ENCODE measurements around the gene PTGER1. TPM values are rescaled to one million over a fixed set of nuclear protein-coding genes. Genes with fewer than 3 reads are reported as not detected.
"Not testable (repeated sequence)": the region's sequence is repeated elsewhere in the genome, so short reads cannot be mapped to it uniquely, and the experiment has no call there.

Gene PTGER1
- total and polyA plus RNA-seq, 2 donors (not counting 3 experiments of a cell fraction or from before 2014, with no cell fraction given), result 0.21 to 0.40 TPM

GRCh38 chr19:14459703-14460102, 15.5 kb downstream of the PTGER1 start:
- dilution Hi-C loops (cut with MboI; ENCODE audit: extremely low pct_ligation_motif_present, low sequenced_read_pairs) (no loop called here), intact Hi-C loops (cut with micrococcal nuclease) (no loop called here)
- Histone ChIP-seq H3K79me2 (ENCODE audit: control insufficient read depth, insufficient read depth, low read length) (no peaks in the 10 kb centered on the region), H2AFZ (ENCODE audit: low read depth, low read length) (no peak overlapping the region), H3K27ac (ENCODE audit: insufficient read depth, low read depth, low read length) (no peak overlapping the region), H3K9ac (replicated peaks; ENCODE audit: extremely low read depth, insufficient read depth, low read length) (no peak overlapping the region), H3K4me2 (ENCODE audit: insufficient read depth, low read length) (no peak overlapping the region), H3K4me1 (ENCODE audit: control insufficient read depth, extremely low read depth, insufficient read depth, low read length) (no peaks in the 10 kb centered on the region), H3K9me3 (replicated peaks; ENCODE audit: control insufficient read depth, insufficient read depth, low read length) (no peaks in the 10 kb centered on the region), H3K36me3 (ENCODE audit: control insufficient read depth in 2 of 2, extremely low read depth in 1 of 2, insufficient read depth in 2 of 2, low read length in 2 of 2) (peaks cover 7 to 24% of the 10 kb centered on the region in 2 experiments), H3K9me1 (replicated peaks; ENCODE audit: control insufficient read depth, extremely low read depth, insufficient read depth, low read length) (no peaks in the 10 kb centered on the region), H3K4me3 (replicated peaks in 1 of 3; ENCODE audit: insufficient read depth in 1 of 3, low read depth in 1 of 3, low read length in 3 of 3) (no peak overlapping the region), H4K20me1 (replicated peaks; ENCODE audit: control insufficient read depth, extremely low read depth, insufficient read depth, low read length) (no peaks in the 10 kb centered on the region), H3K27me3 (ENCODE audit: control insufficient read depth in 2 of 2, insufficient read depth in 2 of 2, low read length in 2 of 2) (no peaks in the 10 kb centered on the region)
- no TSS peak for BruUV-seq (replicated peaks)
- ChIA-PET POLR2A (no interaction called here), CTCF (interaction anchor here (1.4 kb wide), 1 partner anchor 13 kb away, joined by 7 read pairs; no protein-coding TSS in a partner anchor)
- DNase-seq (ENCODE audit: low read depth, low spot score), result no peak
- TF ChIP-seq POLR2AphosphoS5 (IDR thresholded peaks at IDR 0.05; ENCODE audit: insufficient read depth, low read depth, low read length), result no peak
- no peak for TF ChIP-seq MYC (IDR thresholded peaks at IDR 0.05; ENCODE audit: low read depth, low read length)
- TF ChIP-seq, protein P1, sequence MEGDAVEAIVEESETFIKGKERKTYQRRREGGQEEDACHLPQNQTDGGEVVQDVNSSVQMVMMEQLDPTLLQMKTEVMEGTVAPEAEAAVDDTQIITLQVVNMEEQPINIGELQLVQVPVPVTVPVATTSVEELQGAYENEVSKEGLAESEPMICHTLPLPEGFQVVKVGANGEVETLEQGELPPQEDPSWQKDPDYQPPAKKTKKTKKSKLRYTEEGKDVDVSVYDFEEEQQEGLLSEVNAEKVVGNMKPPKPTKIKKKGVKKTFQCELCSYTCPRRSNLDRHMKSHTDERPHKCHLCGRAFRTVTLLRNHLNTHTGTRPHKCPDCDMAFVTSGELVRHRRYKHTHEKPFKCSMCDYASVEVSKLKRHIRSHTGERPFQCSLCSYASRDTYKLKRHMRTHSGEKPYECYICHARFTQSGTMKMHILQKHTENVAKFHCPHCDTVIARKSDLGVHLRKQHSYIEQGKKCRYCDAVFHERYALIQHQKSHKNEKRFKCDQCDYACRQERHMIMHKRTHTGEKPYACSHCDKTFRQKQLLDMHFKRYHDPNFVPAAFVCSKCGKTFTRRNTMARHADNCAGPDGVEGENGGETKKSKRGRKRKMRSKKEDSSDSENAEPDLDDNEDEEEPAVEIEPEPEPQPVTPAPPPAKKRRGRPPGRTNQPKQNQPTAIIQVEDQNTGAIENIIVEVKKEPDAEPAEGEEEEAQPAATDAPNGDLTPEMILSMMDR (IDR thresholded peaks at IDR 0.05; ENCODE audit: extremely low read depth in 1 of 2, insufficient read depth in 1 of 2, low read depth in 1 of 2, low read length in 2 of 2), result no peak
- no peak for TF ChIP-seq POLR2A (IDR thresholded peaks at IDR 0.05; ENCODE audit: low read depth, low read length)
- no peak for TF ChIP-seq FOS (IDR thresholded peaks at IDR 0.05; ENCODE audit: borderline replicate concordance, insufficient read depth, low read length)
- no peak for TF ChIP-seq EZH2 (IDR thresholded peaks at IDR 0.05; ENCODE audit: borderline replicate concordance, low read depth, low read length, severe bottlenecking)
- no peak for TF ChIP-seq GATA2 (IDR thresholded peaks at IDR 0.05; ENCODE audit: insufficient read depth, insufficient read length, low read depth, low read length)
- no peak for TF ChIP-seq JUN (IDR thresholded peaks at IDR 0.05; ENCODE audit: borderline replicate concordance, insufficient read depth, insufficient read length, low read depth)
- TF ChIP-seq, protein P2, sequence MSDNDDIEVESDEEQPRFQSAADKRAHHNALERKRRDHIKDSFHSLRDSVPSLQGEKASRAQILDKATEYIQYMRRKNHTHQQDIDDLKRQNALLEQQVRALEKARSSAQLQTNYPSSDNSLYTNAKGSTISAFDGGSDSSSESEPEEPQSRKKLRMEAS (IDR thresholded peaks at IDR 0.05; ENCODE audit: insufficient read depth, insufficient read length), result no peak
- FAIRE-seq, result no peak

GRCh38 chr19:14452303-14452702, 22.9 kb downstream of the PTGER1 start:
- POLR2A ChIA-PET; BruUV-seq (replicated peaks): not testable (repeated sequence)

More at GRCh38 chr19:14452303-14452702, 22.9 kb downstream of the PTGER1 start:
- H3K27ac ChIP-seq (ENCODE audit: insufficient read depth, low read depth, low read length); H3K9ac ChIP-seq (replicated peaks; ENCODE audit: extremely low read depth, insufficient read depth, low read length); H3K4me2 ChIP-seq (ENCODE audit: insufficient read depth, low read length); intact Hi-C loops (cut with micrococcal nuclease); FAIRE-seq; H3K79me2 ChIP-seq (ENCODE audit: control insufficient read depth, insufficient read depth, low read length); H3K27me3 ChIP-seq (ENCODE audit: control insufficient read depth in 2 of 2, insufficient read depth in 2 of 2, low read length in 2 of 2); H3K9me3 ChIP-seq (replicated peaks; ENCODE audit: control insufficient read depth, insufficient read depth, low read length); H3K9me1 ChIP-seq (replicated peaks; ENCODE audit: control insufficient read depth, extremely low read depth, insufficient read depth, low read length); dilution Hi-C loops (cut with MboI; ENCODE audit: extremely low pct_ligation_motif_present, low sequenced_read_pairs); H2AFZ ChIP-seq (ENCODE audit: low read depth, low read length); CTCF ChIA-PET; DNase-seq (ENCODE audit: low read depth, low spot score); H3K4me1 ChIP-seq (ENCODE audit: control insufficient read depth, extremely low read depth, insufficient read depth, low read length); H3K4me3 ChIP-seq (replicated peaks in 1 of 3; ENCODE audit: insufficient read depth in 1 of 3, low read depth in 1 of 3, low read length in 3 of 3); H4K20me1 ChIP-seq (replicated peaks; ENCODE audit: control insufficient read depth, extremely low read depth, insufficient read depth, low read length): not testable (repeated sequence)
- peaks cover 12 to 40% of the 10 kb centered on the region in 2 experiments for H3K36me3 ChIP-seq (ENCODE audit: control insufficient read depth in 2 of 2, extremely low read depth in 1 of 2, insufficient read depth in 2 of 2, low read length in 2 of 2)
